Activated naive CD4-positive, alpha-beta T cell treated with anti-CD3 and anti-CD28 coated beads, Interleukin-2, amount 10 ng/mL, durations not matched to agents 7 days and 5 days (primary cell): ENCODE measurements around the gene XIAP.
A peak's percentile ranks its signal among the peaks of the same experiment; 100 is the strongest.
"Not testable (repeated sequence)": the region's sequence is repeated elsewhere in the genome, so short reads cannot be mapped to it uniquely, and the experiment has no call there.

Experiments
- CTCF ChIA-PET: fragments of 350-600 bp; sonication (Branson Sonifier 250); formaldehyde crosslinking; loops from one replicate; lab custom pipeline; 2021; ENCODE audit warnings: antibody characterized with exemption; lab: Charles Lee
- DNase-seq: peaks from one replicate; pipeline ENCODE4 v3.0.0-alpha.2; 2020
- H3K27ac Mint-ChIP-seq: one replicate; pipeline ENCODE4 v1.8.0; 2021; ENCODE audit warnings: mild to moderate bottlenecking, moderate library complexity, mixed read lengths
- H3K27me3 Mint-ChIP-seq: one replicate; pipeline ENCODE4 v1.8.0; 2021; ENCODE audit warnings: mild to moderate bottlenecking, mixed read lengths
- H3K36me3 Mint-ChIP-seq: one replicate; pipeline ENCODE4 v1.8.0; 2021; ENCODE audit warnings: mixed read lengths
- H3K4me1 Mint-ChIP-seq: one replicate; pipeline ENCODE4 v1.8.0; 2021; ENCODE audit warnings: mixed read lengths
- H3K4me3 Mint-ChIP-seq: one replicate; pipeline ENCODE4 v1.8.0; 2021; ENCODE audit warnings: mild to moderate bottlenecking, moderate library complexity, mixed read lengths
- H3K9me3 Mint-ChIP-seq: one replicate; pipeline ENCODE4 v1.8.0; 2021; ENCODE audit warnings: mixed read lengths

XIAP gene

DNA sequence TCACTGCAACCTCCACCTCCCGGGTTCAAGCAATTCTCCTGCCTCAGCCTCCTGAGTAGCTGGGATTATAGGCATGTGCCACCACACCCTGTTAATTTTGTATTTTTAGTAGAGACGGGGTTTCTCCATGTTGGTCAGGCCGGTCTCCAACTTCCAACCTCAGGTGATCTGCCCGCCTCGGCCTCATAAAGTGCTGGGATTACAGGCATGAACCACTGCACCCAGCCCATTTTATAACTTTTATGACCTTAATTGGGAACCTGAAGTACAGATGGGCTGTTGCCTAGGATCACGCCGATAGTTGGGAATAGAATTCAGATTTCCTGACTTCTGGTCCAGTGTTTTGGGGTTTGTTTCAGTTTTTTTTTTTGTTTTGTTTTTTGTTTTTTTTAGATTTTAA is 43.4 kb downstream of the XIAP start:
- H3K4me1 Mint-ChIP-seq, H3K4me3 Mint-ChIP-seq, DNase-seq, H3K27ac Mint-ChIP-seq, H3K27me3 Mint-ChIP-seq, CTCF ChIA-PET, H3K9me3 Mint-ChIP-seq: not testable (repeated sequence)
- peaks cover 31% of the 10 kb centered on the region for H3K36me3 Mint-ChIP-seq

DNA sequence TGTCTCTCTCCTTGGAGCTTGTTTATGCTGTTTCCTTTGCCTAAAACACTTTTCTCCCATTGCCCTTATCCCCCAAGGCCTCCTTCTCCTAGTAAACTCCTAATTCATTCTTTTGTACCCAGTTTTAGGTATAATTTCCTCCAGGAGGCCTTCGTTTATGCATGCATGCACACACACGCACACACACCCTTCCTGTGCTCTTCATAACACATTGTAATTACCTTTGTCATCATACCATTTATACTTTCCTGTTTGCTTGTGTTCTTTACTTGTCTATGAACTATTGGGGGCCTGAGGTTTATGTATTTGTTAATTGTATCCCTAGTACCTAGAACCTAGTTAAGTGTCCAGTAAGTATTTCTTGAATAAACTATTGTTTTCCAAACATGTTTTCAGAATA is 45.5 kb downstream of the XIAP start:
- no peaks in the 10 kb centered on the region for H3K27me3 Mint-ChIP-seq
- H3K36me3 Mint-ChIP-seq: peaks cover 33% of the 10 kb centered on the region
- CTCF ChIA-PET: no interaction called here
- no peak overlapping the region for H3K27ac Mint-ChIP-seq
- DNase-seq: no peak
- no peak overlapping the region for H3K4me3 Mint-ChIP-seq
- H3K4me1 Mint-ChIP-seq: peaks cover 3% of the 10 kb centered on the region
- H3K9me3 Mint-ChIP-seq: no peaks in the 10 kb centered on the region

DNA sequence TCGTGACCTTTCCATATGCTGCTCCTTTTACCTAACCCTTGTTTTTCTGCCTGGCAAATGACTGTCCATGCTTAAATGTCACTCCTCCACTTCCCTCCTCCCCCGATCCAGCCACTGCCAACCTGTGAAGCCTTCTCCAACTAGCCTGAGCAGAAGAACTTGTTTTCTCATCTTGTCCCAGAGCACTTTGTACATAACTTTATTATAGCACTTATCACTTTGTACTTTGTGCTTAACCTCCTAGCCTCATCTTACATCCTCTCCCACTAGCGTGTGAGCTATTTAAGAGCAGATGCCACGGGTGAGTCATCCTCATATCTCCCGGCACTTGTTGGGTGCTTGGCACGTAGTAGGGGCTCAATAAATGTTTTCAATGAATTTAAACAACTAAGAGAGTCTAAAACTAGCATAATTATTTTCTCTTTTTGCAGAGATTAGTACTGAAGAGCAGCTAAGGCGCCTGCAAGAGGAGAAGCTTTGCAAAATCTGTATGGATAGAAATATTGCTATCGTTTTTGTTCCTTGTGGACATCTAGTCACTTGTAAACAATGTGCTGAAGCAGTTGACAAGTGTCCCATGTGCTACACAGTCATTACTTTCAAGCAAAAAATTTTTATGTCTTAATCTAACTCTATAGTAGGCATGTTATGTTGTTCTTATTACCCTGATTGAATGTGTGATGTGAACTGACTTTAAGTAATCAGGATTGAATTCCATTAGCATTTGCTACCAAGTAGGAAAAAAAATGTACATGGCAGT is 46.9 kb downstream of the XIAP start:
- no peak for DNase-seq
- Mint-ChIP-seq H3K4me1 (peaks cover 3% of the 10 kb centered on the region), H3K4me3 (no peak overlapping the region), H3K36me3 (peaks cover 29% of the 10 kb centered on the region), H3K9me3 (no peaks in the 10 kb centered on the region), H3K27me3 (no peaks in the 10 kb centered on the region), H3K27ac (peak overlapping the region; percentile 37)
- CTCF ChIA-PET: no interaction called here

DNA sequence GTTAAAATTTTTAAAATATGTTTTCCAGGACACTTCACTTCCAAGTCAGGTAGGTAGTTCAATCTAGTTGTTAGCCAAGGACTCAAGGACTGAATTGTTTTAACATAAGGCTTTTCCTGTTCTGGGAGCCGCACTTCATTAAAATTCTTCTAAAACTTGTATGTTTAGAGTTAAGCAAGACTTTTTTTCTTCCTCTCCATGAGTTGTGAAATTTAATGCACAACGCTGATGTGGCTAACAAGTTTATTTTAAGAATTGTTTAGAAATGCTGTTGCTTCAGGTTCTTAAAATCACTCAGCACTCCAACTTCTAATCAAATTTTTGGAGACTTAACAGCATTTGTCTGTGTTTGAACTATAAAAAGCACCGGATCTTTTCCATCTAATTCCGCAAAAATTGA is 49.7 kb downstream of the XIAP start:
- no peaks in the 10 kb centered on the region for H3K9me3 Mint-ChIP-seq
- H3K27me3 Mint-ChIP-seq: no peaks in the 10 kb centered on the region
- no peak overlapping the region for H3K4me3 Mint-ChIP-seq
- DNase-seq: no peak
- H3K27ac Mint-ChIP-seq: no peak overlapping the region
- H3K36me3 Mint-ChIP-seq: peaks cover 19% of the 10 kb centered on the region
- CTCF ChIA-PET: no interaction called here
- H3K4me1 Mint-ChIP-seq: peaks cover 3% of the 10 kb centered on the region

DNA sequence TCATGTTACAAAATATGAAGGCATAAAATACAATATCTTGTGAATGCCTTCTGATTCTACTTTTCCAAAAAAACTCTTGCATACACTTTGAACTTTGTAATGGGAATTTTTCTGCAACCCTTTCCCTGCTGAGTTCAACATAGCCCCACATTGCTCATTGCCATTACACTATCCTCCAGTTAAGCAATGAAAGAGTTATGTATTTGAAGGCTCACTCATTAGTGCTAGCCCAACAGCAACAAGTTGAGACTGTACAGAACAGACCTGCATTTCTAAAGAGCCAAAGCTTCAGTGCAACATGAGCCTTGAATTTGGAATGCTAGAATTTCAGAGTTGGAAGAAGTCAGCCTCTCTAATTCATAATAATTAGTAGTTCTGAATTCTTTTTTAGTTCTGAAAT is 57.2 kb downstream of the XIAP start:
- CTCF ChIA-PET: no interaction called here

DNA sequence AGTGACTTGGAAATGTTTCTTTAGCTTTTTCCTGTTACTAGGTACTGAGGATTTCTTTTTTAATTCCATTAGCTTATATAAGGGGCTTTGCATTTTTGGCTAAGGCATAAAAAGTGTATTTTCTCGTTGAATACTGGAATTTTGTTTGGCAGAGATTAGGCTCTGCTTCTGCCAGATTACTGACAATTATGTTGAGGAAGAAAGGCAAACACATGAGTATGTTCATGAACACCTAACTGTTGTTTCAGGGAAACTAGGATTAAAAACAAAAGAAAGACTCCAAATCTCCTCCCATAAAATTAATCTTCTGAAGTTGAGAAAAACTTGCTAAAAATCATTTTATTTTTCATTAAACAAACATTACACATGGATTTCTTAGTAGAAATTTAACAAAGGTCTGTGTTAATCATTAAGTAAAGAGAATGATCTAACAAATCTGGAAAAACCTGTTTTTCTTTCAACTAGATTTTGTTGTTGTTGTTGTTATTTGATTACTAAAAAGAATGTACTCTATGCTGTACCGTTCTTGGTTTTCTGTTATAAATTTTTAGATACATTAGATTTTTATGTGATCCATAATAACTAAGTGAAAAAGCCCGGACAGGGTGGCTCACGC is 58.4 kb downstream of the XIAP start:
- no peak overlapping the region for H3K4me3 Mint-ChIP-seq
- H3K27ac Mint-ChIP-seq: no peak overlapping the region
- no peaks in the 10 kb centered on the region for H3K9me3 Mint-ChIP-seq
- DNase-seq: no peak
- no peaks in the 10 kb centered on the region for H3K4me1 Mint-ChIP-seq
- no peaks in the 10 kb centered on the region for H3K36me3 Mint-ChIP-seq
- no peaks in the 10 kb centered on the region for H3K27me3 Mint-ChIP-seq
- CTCF ChIA-PET: no interaction called here

More for the DNA sequence above, 57.2 kb downstream of the XIAP start:
- no peaks in the 10 kb centered on the region for H3K9me3 Mint-ChIP-seq
- H3K4me1 Mint-ChIP-seq: no peaks in the 10 kb centered on the region
- H3K27ac Mint-ChIP-seq: no peak overlapping the region
- no peak overlapping the region for H3K4me3 Mint-ChIP-seq
- no peaks in the 10 kb centered on the region for H3K36me3 Mint-ChIP-seq
- no peak for DNase-seq
- no peaks in the 10 kb centered on the region for H3K27me3 Mint-ChIP-seq

DNA sequence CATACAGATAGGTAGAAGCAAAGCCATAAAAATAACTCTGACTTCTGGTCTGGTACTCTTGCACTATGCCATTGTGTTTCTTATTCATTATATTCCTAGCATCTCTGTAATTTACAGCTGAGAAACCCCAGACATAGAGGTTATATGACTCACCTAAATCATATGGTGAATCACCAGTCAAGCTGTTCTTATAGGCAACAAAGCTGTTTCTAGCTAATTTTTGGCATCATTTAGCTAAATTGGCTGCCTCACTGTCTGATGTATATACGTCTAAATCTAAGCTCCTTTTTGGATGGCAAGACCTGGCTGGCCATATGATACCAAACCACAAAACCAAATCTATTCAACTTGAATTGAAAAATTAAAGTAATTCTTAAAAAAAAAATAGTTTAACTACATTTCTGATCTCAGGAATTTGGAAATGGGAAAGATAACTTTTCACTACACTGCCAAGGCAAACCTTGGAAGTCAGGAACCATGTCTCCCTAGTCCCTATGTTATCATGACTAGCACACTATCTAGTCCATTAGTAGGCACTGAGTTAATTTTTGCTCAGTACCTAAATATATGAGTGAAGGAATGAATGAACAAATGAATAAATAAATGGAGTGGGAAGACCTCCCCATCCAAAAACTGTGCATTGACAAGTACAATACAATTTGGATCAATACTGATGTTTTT is 60.4 kb downstream of the XIAP start:
- H3K9me3 Mint-ChIP-seq: no peaks in the 10 kb centered on the region
- CTCF ChIA-PET: interaction anchor here (0.7 kb wide), 1 partner anchor 515 kb away, joined by 3 read pairs; no protein-coding TSS in a partner anchor
- no peak overlapping the region for H3K27ac Mint-ChIP-seq
- H3K36me3 Mint-ChIP-seq: no peaks in the 10 kb centered on the region
- no peak overlapping the region for H3K4me3 Mint-ChIP-seq
- no peaks in the 10 kb centered on the region for H3K27me3 Mint-ChIP-seq
- DNase-seq: no peak
- no peaks in the 10 kb centered on the region for H3K4me1 Mint-ChIP-seq

DNA sequence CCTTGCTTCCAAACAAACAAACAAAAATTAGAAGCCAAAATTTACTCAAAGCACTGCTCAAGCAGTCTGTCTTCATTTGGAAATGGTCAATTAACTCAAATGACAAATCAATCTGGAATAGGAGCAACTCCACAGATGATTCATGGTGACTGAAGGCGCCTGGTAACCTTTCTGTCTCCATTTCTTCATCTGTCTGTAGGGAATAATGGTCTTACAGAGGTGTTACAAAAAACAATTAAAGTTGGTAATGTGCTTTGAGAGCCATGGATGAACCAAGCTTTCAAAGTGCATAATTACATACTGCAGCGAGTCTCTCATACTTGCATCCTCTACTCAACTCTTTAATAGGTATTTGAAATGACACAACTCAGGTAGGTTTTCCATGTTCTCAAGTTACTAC is 63.4 kb downstream of the XIAP start:
- H3K27me3 Mint-ChIP-seq: no peaks in the 10 kb centered on the region
- H3K36me3 Mint-ChIP-seq: no peaks in the 10 kb centered on the region
- no peak overlapping the region for H3K4me3 Mint-ChIP-seq
- no peak overlapping the region for H3K27ac Mint-ChIP-seq
- no peaks in the 10 kb centered on the region for H3K9me3 Mint-ChIP-seq
- no peaks in the 10 kb centered on the region for H3K4me1 Mint-ChIP-seq
- DNase-seq: no peak
- CTCF ChIA-PET: no interaction called here

DNA sequence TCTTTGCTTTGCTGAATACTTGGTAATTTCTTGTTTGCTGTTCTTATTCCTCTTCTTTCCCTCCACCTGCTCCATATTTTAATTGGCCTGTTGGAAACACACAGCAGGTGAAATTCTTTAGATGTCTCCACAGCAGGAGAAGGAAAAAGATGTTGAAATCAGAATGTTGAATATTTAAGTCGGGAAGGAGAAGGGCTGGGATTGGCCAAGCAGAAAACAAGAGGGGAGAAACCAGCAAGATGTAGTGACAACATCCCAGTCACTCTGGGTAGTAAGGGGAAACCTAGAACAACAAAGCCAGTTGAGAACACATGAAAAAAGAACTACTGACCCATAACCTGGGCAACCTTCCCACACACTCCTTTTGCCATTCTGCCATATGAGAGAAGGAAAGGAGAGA is 64.3 kb downstream of the XIAP start:
- Mint-ChIP-seq H3K4me3 (no peak overlapping the region), H3K9me3 (no peaks in the 10 kb centered on the region), H3K27me3 (no peaks in the 10 kb centered on the region), H3K27ac (no peak overlapping the region), H3K4me1 (no peaks in the 10 kb centered on the region), H3K36me3 (no peaks in the 10 kb centered on the region)
- CTCF ChIA-PET: interaction anchor here (0.7 kb wide), 1 partner anchor 1430 kb away, joined by 3 read pairs; no protein-coding TSS in a partner anchor
- no peak for DNase-seq

DNA sequence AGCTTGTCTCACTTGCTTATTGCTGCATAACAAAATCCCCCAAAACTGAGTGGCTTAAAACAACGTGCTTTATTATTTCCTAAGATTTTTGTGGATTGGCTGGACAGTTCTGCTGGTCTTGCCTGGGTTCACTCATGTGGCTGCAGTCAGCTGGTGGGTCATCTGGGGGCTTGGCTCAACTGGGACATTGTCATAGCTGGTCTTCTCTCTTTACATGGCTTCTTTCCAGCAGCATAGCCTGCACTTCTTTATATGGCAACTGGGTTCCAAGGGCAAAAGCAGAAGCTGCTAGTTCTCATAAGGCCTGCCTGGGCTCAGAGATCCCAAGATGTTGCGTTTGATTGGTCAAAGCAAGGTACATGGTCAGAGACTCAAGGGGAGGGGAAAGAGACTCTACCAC is 68.0 kb downstream of the XIAP start:
- CTCF ChIA-PET: interaction anchor here (1.1 kb wide), 1 partner anchor 95 kb away, joined by 3 read pairs; no protein-coding TSS in a partner anchor
- no peak for DNase-seq
- H3K4me3 Mint-ChIP-seq: no peak overlapping the region
- no peaks in the 10 kb centered on the region for H3K4me1 Mint-ChIP-seq
- no peak overlapping the region for H3K27ac Mint-ChIP-seq
- H3K27me3 Mint-ChIP-seq: no peaks in the 10 kb centered on the region
- no peaks in the 10 kb centered on the region for H3K9me3 Mint-ChIP-seq
- H3K36me3 Mint-ChIP-seq: no peaks in the 10 kb centered on the region

DNA sequence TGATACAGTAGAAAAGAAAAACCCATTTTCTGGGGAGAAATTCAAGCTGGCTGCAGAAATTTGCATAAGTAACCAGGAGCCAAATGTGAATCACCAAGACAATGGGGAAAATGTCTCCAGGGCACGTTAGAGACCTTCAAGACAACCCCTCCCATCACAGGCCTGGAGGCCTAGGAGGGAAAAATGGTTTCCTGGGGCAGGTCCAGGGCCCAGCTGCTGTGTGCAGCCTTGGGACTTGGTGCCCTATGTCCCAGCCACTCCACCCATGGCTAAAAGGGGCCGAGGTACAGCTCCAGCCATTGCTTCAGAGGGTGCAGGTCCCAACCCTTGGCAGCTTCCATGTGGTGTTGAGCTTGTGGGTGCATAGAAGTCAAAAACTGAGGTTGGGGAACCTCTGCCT is 72.2 kb downstream of the XIAP start:
- H3K9me3 Mint-ChIP-seq, H3K27ac Mint-ChIP-seq, H3K36me3 Mint-ChIP-seq, CTCF ChIA-PET, H3K4me3 Mint-ChIP-seq, H3K27me3 Mint-ChIP-seq, H3K4me1 Mint-ChIP-seq, DNase-seq: not testable (repeated sequence)

DNA sequence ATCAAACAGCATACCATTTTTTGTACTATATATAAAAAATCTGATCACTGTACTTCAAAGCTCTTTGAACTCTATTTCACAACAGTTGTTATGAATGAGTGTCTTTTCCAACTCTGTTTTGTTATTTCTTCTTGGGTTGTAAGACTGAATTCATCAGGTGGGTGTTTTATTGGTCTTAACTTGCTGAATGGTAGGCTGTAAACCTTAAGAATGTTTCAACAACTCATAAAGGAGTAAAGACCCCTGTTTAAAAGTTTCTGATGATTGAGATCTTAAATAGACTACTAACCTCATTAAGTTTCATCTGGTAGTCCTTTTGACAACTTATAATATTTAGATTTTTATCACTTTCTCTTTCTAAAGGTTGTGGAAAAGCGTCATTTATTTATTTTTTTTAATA is 83.2 kb downstream of the XIAP start:
- CTCF ChIA-PET: no interaction called here
- Mint-ChIP-seq H3K27me3 (no peaks in the 10 kb centered on the region), H3K27ac (no peak overlapping the region), H3K4me3 (no peak overlapping the region), H3K36me3 (no peaks in the 10 kb centered on the region), H3K9me3 (no peaks in the 10 kb centered on the region), H3K4me1 (no peaks in the 10 kb centered on the region)
- no peak for DNase-seq

DNA sequence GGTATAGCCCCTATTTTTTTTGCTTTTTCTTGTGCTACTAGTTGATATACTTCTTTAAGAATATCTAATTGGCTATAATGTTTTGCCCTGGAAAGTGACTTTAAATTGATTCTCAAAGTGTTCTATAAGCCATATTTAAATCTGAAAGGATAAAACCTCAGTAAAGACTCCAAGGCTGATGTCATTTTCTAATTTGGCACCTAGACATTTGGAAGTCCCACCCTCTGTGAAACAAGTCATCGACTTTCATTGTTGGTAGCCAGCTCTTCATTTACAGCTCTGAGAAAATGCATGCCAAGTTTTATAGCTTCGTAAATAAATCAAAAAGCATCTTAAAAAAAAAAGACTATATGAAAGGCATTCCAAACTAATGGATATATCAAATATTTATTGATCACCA is 83.6 kb downstream of the XIAP start:
- CTCF ChIA-PET: no interaction called here
- Mint-ChIP-seq H3K27me3 (no peaks in the 10 kb centered on the region), H3K4me3 (no peak overlapping the region), H3K36me3 (no peaks in the 10 kb centered on the region), H3K27ac (no peak overlapping the region), H3K4me1 (no peaks in the 10 kb centered on the region), H3K9me3 (no peaks in the 10 kb centered on the region)
- DNase-seq: no peak

DNA sequence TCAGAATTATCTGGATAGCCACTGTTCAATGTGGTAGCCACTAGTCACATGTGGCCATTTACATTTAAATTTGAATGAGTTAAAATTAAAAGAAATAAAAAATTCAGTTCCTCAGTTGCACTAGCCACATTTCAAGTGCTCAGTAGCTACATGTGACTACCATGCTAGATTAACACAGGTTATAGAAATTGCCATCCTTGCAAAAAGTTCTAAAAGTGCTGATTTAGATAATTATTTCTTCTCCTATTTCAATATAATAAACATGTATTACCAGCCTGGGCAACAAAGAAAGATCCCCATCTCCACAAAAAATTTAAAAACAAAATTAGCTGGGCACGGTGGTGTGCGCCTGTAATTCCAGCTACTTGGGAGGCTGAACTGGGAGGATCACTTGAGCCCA is 90.0 kb downstream of the XIAP start:
- no peak overlapping the region for H3K27ac Mint-ChIP-seq
- no peaks in the 10 kb centered on the region for H3K4me1 Mint-ChIP-seq
- H3K27me3 Mint-ChIP-seq: no peaks in the 10 kb centered on the region
- H3K36me3 Mint-ChIP-seq: no peaks in the 10 kb centered on the region
- no peaks in the 10 kb centered on the region for H3K9me3 Mint-ChIP-seq
- CTCF ChIA-PET: no interaction called here
- H3K4me3 Mint-ChIP-seq: no peak overlapping the region
- no peak for DNase-seq
